Measurements from ENCODE around the gene COL15A1.
"Not testable (repeated sequence)": the region's sequence is repeated elsewhere in the genome, so short reads cannot be mapped to it uniquely, and the experiment has no call there.

Gene COL15A1

DNA sequence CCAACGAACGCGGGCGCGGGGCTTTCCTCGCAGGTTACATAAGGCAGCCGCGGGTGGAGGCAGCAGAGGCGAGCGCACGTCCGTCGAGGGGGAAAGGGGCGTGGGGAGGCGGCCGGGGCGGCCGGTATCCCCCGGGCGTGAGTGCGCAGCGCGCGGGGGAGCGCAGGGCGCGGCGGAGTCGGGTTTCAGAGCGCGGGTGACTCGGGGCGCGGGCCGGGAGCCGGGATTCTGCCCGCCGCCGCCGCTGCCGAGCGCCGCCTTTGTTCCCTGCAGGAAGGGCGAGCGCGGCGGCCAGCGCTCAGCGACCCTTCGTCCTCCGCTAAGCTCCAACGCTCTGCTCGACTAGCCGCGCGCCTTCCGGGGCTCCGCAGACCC, at the start of gene COL15A1:
Gene COL15A1, plus strand, starts transcription at position 226 of the 375 bp plus-strand sequence. CDS start 155 bp downstream, outside the sequence.
- no peak for DNase-seq (ENCODE audit: low read depth in 2 of 2)

DNA sequence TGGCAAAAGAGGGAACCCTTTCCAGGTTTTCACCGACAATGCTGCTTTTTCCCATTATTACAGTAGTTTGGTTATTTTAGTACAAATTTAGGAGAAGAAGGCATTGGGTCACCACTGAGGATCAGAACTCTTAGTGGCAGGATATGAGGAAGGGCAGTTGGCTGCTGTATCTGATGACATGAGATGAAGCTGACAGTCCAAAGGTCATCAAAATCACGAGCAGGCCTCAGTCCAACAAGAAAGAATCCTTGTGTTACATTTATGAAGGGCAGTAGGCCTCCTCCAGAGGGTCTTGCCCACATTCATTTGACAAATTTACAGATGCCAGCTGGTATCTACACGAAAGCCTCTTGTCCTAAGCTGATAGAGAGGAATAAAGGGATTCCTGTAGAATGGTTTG, 49.5 kb upstream of the COL15A1 start:
- no peak for DNase-seq (ENCODE audit: low read depth in 2 of 2)

DNA sequence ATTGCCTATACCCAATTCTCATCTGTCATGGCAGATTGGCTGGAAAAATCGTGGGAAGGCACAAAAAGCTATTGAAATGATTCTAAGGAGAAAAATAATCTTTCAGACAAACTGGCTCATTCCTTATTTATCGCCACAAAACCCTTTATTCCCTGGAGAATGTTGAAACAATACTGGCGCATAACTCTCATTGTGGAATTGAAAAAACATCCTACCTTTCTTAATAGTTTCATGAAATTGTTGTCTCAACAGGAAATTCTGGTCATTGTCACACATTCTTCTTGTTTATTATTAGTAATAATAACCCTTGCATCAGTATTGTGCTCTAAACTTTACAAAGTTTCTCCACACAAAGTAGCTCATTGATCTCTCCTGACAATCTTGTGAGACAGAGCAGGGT, 48.9 kb upstream of the COL15A1 start:
- DNase-seq (ENCODE audit: low read depth in 2 of 2): no peak

DNA sequence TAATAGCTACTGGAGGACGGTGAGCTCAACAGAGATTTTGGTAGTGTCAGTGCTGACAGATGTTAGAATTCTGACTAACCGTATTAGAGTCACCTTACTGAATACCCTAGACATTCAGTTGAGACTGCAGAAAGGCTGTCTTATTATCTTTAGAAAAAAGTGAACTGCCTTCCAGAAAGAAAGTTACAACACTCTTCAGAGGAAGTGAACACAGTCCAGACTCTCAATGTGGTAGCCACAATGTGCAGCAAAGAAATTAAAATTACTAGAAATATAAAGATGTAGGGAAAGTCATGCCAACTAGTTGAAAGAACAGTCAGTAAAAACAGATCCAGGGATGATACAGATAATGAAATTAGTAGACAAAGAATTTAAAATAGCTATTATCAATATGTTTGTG, 47.1 kb upstream of the COL15A1 start:
- no peak for DNase-seq (ENCODE audit: low read depth in 2 of 2)

DNA sequence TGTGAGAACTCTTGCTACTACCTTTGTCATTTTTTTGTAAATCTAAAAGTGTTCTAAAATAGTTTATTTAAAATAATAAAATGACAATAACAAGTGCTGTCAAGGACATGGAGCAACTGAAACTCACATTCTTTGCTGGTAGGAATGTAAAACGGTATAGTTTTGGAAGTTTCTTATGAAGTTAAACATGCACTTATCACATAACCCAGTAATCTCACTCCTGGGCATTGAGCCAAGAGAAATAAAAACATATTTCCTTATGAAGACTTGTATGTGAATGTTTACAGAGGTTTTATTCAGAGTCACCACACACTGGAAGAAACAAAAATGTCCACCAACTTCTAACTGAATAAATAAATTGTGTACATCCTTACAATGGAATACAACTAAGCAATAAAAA, 46.0 kb upstream of the COL15A1 start:
- DNase-seq (ENCODE audit: low read depth in 2 of 2): no peak

DNA sequence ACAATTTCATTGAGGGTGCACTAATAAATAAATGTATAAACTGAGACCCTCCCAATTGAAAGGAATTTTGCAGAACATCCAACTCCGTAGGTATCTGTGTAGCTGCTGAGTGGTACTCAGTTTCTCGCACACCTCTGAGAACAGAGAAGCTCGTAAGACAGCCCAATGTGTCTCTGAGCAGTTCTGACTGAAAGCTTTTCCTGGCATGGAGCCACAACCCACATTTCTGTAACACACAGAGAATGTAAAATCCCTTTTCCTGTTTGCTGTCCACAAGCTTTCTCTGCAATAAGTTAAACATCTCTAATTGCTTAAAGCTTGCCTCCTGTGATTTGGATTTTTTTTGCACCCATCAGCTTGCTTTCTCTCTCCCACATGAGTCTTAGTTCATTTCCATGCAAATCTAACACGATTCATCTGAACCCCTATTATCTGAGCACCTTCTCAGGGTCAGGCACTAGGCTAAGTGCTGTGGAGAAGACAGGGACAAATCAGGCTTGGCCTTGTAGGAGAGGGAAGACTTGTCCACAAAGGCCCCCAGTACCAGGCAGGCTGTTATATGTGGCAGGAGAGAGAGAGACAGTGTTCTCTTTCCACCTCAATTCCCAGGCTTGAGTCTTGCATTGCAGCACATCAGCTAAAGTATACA, 44.2 kb upstream of the COL15A1 start:
- DNase-seq (ENCODE audit: low read depth in 2 of 2): no peak

DNA sequence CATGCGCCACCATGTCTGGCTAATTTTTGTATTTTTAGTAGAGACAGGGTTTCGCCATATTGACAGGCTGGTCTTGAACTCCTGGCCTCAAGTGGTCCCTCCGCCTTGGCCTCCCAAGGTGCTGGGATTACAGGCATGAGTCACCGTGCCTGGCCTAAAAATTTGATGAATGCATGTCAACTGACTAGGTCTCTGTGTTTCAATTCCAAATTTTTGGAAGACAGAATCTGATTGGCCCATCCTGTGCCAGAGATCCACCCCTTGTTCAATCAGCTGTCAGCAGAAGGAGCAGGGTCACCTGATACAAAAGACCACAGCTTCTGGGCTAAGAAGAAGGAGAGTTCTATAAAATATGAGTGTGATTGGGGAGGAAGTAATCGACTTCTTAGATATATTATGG, 43.5 kb upstream of the COL15A1 start:
- no peak for DNase-seq (ENCODE audit: low read depth in 2 of 2)

DNA sequence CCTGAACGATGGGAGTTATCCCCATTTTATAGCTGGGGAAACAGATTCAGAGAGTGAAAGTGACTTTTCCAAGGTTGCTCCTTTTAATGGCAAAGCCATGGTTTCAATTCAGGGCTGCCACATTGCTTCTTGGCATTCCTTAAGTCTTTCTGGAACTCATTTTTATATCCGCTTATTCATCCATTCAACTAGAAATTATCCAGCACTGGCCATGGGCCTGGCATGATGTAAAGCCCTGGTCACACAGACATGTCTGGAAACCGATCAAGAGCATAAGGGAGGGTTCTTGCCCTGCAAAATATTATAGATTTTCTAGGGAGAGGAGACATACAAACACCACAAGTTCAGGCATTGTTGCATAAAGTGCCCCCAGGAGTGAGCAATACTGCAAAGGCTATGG, 43.0 kb upstream of the COL15A1 start:
- no peak for DNase-seq (ENCODE audit: low read depth in 2 of 2)

DNA sequence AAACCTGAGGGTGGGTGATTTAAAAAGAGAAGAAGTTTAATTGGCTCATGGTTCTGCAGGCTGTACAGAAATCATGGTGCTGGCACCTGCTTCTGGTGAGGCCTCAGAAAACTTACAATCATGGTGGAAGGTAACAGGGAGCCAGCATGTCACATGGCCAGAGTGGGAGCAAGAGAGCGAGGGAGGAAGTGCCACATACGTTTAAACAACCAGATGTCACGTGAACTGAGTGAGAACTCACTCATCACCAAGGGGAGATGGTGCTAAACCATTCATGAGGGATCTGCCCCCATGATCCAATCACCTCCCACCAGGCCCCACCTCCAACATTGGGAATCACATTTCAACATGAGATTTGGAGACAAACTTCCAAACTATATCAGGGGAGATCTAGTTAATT, 41.9 kb upstream of the COL15A1 start:
- not testable (repeated sequence) for DNase-seq (ENCODE audit: low read depth in 2 of 2)

DNA sequence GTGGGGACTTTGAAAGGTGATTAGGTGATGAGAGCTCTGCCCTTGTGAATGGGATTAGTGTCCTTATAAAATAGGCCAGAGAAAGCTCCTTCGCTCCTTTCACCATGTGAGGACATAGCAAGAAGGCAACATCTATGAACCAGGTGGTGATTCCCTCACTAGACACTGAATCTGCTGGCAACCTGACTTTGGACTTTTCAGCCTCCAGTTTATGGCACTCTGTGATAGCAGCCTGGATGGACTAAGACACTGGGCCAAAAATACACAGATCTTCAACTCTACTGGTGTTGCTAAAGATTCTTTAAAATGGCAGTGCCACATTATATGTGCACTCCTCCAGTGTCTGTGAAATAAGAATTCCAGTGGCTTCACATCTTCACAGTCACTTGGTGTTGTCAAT, 41.2 kb upstream of the COL15A1 start:
- DNase-seq (ENCODE audit: low read depth in 2 of 2): no peak

DNA sequence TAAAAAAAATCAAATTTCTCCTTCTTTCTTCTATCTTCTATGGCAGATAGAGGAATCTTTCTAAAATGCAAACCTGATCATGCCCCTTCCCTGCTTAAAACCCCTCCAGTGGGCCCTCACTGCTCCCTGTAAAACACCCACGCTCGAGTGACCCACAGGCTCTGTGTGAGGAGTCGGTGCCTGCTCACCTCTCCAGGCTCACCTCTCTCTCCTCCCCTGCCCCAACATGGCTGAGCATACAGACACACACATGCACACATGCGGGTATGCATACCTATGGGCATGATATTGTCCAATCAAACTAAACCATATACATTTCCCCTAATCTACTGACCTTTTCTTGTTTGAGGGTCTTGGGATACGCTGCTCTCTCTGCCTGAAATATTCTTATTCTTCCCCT, 40.8 kb upstream of the COL15A1 start:
- no peak for DNase-seq (ENCODE audit: low read depth in 2 of 2)

DNA sequence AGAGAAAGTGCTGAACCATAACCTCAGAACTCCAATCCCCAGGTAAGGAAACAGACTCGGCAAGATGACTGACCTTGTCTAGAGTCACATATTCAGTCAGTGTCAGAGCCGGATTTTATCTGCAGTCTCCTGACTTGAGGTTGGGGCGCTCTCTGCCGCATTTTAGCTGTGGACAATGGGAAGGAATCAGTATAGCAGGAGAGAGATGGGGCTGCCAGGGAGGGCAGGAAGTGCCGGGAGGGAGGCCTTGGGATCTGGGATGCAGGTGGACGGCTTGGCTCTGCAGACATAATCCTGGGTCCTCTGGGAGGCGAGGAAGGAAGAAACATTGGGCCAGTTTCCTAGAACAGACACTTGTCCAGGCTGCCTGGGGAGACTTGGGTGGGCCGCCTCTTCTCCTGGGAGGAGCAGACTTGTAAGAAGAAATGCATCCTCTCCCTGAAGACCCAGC, 39.7 kb upstream of the COL15A1 start:
- no peak for DNase-seq (ENCODE audit: low read depth in 2 of 2)

DNA sequence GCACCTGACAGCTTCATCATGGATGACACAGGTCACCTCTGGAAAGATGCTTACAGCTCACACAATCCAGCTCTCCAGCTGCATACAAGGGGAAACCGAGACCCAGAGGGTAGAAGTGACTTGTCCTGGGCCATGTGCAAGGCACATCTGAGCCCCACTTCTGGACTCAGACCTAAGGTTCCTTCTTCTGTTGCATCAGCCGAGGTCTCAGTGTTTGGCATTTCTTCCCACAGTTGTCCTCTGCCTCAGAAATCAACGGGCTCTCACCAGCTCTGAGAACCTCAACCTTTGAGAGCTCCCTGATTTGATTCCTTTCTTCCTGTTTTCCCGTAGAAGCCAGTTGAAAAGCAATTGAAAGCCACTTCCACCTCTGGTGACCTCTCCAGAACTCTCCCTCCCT, 38.7 kb upstream of the COL15A1 start:
- no peak for DNase-seq (ENCODE audit: low read depth in 2 of 2)

DNA sequence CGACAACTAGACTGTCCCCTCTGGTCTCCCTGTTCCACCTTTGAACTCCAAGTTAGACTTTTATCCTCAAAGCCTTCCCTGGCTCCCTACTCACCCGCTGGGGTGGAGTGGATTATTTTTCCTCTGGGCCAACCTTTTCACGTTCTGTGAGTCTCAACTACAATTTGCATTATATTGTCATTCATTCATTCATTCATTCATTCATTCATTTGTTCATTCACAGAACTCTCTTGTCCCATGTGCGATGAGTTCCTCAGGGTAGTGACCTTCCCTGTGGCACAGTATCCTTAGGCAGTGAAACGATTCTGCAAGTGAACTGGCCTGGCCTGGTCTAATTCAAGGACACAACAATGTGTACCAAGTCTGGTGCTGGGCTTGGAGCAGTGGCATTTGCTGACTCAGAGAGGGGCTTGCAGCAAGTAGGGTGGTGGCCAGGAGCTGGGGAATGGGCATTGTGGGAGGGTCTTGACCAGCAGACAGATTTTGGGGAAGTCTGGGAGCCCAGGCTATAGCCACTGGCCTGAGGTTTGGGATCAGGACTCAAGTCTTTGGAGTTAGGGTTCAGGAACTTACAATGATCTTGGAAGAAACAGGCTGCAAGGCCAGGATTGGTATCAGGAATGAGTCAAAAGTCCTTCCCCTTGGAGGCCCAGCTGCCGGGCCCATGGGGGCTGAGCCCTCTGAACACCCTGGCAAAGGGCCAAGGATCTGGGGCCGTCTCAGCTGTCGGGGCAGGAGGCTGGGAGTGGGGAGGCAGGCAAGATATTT, 37.2 kb upstream of the COL15A1 start:
- DNase-seq (ENCODE audit: low read depth in 2 of 2): no peak

DNA sequence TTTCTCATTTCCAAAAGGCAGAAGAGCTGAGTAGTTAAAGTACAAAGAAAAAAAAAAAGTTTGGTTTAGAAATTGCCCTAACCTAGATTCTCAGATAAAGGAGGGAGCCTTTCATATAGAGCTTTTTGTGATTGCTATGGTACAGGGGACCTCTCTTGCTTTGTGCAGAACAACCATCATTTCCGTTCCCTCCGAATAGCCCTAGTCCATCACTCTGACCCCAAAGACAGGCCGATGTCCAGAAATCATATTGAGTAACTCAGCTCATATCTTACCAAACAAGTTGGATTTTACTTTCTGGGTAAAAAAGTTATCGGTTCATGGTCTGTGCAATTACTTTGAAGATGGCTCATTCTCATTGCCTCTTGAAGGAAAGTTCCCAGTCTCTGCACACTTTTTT, 36.7 kb upstream of the COL15A1 start:
- no peak for DNase-seq (ENCODE audit: low read depth in 2 of 2)

DNA sequence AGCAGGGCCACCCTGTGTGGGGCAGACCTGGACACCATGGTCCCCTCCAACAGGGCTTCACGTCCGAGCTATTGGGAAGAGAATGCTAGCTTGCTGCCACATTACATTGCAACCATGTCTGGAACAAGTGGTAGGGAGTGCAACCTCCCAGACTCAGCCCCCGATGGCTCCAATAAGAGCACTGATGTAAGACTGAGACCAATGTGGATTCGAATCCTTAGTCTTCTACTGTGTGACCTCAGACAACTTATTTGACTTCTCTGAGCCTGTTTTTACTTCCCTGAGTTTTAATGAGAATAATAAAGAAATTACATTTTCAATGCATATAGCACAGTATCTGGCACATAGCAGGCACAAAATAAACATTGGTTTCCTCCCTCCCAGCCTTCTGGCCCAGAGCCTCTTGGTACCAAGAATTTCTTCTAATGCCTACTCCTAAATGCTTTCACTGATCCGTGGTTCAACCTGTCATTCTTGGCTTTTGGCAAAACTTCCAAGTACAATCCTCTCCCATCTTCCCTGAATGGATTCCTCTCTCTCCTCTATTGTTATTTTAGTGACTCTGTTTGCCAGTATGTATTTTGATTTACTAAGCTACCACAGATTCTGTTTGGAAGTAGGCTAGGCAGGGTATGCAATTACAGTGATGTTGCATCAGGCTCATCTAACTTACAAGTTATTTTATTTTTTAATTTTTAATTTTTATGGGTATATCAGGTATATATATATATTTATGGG, 34.6 kb upstream of the COL15A1 start:
- DNase-seq (ENCODE audit: low read depth in 2 of 2): no peak

DNA sequence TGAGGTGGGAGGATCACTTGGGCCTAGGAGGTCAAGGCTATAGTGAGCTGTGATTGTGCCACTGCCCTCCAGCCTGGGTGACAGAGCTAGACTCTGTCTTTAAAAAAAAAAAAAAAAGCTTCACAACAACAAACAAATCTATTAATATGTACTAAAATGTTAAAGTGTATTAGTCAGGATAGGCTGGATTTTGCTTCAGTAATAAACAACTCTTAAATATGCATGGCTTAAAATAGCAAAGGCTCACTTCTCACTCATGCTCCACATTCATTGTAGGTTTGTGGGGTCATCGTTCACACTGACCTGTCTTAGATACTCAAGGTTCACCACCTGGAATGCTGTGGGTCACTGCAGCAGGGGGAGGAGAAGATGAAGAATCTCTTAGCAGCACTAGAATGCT, 33.8 kb upstream of the COL15A1 start:
- no peak for DNase-seq (ENCODE audit: low read depth in 2 of 2)

DNA sequence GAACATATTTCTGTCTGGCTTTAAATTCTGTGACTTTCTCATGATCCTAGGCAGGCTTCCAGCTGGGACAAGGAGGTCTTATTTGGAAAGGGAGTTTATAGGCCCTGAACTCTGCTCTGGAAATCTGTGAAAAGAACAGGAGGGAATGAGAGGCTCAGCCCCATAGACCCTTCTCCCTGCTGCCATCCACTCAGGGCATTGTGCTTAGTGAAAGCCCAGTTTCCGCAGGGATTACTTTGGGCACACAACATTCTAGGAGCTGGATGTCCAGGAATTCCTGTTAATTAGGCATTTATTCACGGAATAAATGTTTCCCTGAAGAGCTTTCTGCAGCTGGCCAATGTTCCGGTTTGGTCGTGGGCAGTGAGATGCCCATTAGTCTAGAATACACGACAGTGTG, 32.7 kb upstream of the COL15A1 start:
- DNase-seq (ENCODE audit: low read depth in 2 of 2): no peak

DNA sequence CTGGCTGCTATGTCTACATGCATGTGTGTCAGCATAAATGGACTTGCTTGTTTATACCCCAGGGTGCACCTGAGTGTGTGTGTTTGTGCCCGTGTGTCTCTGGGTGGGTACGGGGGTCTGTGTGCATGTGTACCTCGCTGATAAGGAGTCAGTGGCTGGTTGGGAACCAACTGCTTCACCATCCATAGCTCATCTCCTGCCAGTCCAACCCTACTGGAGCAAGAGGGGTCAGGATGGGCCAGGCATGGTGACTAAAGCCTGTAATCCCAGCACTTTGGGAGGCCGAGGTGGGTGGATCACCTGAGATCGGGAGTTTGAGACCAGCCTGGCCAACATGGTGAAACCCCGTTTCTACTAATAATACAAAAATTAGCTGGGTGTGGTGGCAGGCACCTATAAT, 32.0 kb upstream of the COL15A1 start:
- DNase-seq (ENCODE audit: low read depth in 2 of 2): not testable (repeated sequence)

DNA sequence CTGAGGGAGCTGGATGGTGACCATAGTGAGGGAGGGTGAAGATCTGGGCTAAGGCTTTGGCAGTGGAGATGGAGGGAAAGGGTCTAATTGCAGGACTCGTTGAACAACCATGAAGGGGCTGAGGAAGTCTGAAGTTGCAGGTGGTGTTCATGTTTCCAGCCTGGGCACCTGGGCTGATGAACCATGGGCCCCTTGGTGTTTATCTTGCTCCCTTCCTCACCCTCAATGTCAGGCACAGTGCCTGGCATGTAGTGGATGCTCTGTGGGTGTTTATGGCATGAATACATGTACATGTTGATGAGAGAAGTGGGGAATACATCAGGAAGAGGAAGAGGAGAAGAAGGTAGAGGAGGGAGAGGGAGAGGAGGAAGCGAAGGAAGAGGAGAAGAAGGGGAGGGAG, 31.3 kb upstream of the COL15A1 start:
- no peak for DNase-seq (ENCODE audit: low read depth in 2 of 2)

DNA sequence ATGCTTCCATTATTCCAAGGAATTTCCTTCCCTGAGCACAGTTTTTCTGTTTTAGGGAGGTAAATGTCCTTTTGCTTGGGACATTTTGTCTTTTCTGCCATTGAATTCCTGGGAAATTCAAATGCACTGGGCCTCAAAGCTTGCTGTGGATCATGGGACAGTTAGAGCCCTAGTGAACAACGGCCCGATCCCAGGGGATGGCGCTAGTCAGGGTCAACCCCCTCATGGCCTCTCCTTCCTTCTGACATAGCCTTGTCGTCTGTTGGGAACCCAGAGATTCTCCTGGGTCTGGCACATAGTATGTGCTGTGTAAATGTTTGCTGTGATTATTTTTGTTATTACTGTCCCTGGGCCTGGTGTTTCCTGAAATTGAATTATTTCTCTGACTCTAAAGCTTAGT, 30.7 kb upstream of the COL15A1 start:
- no peak for DNase-seq (ENCODE audit: low read depth in 2 of 2)

DNA sequence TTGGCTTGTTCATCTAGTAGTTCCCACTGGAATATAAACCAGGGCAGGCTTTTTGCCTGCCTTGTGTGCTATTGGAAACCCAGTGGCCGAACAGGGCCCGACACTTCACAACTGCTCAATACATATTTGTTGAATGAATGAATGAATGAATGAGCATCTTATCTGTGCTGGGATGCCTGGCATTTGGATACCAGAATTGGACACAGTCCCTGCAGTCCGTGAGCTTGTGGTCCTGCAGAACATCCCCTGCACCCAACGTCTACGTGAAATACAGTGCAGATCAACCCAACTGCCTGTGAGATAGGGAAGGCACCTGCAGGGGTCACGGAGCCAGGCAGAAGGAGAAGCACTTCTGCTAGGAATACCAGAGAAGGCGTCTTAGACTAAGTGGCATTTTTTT, 30.0 kb upstream of the COL15A1 start:
- no peak for DNase-seq (ENCODE audit: low read depth in 2 of 2)

DNA sequence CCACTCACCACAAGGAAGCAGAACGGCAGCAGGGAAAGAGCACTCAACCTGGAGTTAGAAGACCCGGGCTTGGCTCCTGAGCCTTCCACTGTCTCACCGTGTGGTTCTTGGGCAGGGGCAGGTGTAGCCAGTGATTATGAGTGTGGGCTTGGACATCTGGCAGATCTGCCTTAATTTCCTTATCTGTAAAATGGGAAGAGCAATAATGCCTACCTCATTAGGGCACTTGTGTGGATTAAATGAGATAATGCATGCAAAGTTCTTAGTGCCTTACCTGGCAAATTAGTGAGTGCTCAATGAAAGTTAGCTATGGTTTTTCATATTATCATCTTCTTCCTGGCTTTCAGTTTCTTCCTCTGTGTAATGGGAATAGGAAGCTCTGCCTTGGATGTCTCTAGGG, 28.1 kb upstream of the COL15A1 start:
- no peak for DNase-seq (ENCODE audit: low read depth in 2 of 2)

Measured in stimulated activated CD8-positive, alpha-beta memory T cell treated with anti-CD3 and anti-CD28 coated beads, Interleukin-15, amount 100 ng/mL, for 48 hours (primary cell).